Esophagus squamous epithelium (tissue), 5 donors: ENCODE measurements around the gene DARS1. TPM values are rescaled to one million over a fixed set of nuclear protein-coding genes. Genes with fewer than 3 reads are reported as not detected.
"Not testable (repeated sequence)": the region's sequence is repeated elsewhere in the genome, so short reads cannot be mapped to it uniquely, and the experiment has no call there.

Experiments used
- DNase-seq: peaks from one replicate; lab custom pipeline; 2025; lab: John Stamatoyannopoulos, UW
- H3K27ac ChIP-seq, 4 donors: fragments of 200-600 bp; sonication (generic); one replicate each; pipeline ENCODE4 v1.5.1; 2016 to 2019; ENCODE audit warnings: mild to moderate bottlenecking in 1 of 4
- H3K27me3 ChIP-seq, 4 donors: fragments of 200-600 bp; sonication (generic); 1 replicate in 3 of 4; 2 replicates in 1 of 4; pipeline versions ENCODE4 v1.5.1 to v1.6.0; 2017 to 2021; ENCODE audit warnings: antibody characterized with exemption in 1 of 4
- H3K36me3 ChIP-seq, 3 donors: fragments of 200-600 bp; sonication (generic); one replicate each; pipeline ENCODE4 v1.5.1; 2016 to 2019
- H3K4me1 ChIP-seq, 3 donors: fragments of 200-600 bp; sonication (generic); one replicate each; pipeline ENCODE4 v1.5.1; 2017 to 2019
- H3K4me3 ChIP-seq, 4 donors: fragments of 200-600 bp; sonication (generic); 1 replicate in 3 of 4; 2 replicates in 1 of 4; pipeline ENCODE4 v1.5.1; 2016 to 2019; ENCODE audit warnings: mild to moderate bottlenecking in 2 of 4, moderate library complexity in 1 of 4
- H3K9me3 ChIP-seq, 3 donors: fragments of 200-600 bp; sonication (generic); one replicate each; pipeline ENCODE4 v1.5.1; 2016 to 2019
- POLR2A ChIP-seq, 4 donors: fragments of 450-650 bp; IDR thresholded peaks; one replicate each; pipeline ENCODE4 v1.6.1; 2017; ENCODE audit warnings: antibody characterized with exemption in 4 of 4, mild to moderate bottlenecking in 4 of 4, moderate library complexity in 3 of 4
- WGBS, 2 donors: methylation state at CpG; one replicate each; pipeline ENCODE4 v1.1.5; 2018; 5-methylcytosine and 5-hydroxymethylcytosine counted together
- intact Hi-C: fragments of 100-400 bp; cut with DNase I; formaldehyde crosslinking; loops from one replicate; pipeline ENCODE4 v1.15.0; 2022
- total RNA-seq, 4 donors: library from RNA; depleted of rRNA; stranded (reverse); fragments of >200 nt; gene quantifications; one replicate each; pipeline ENCODE4 v1.1.0, GENCODE V29; 2016
- TF ChIP-seq, protein P1 (sequence below), 6 experiments: fragments of 450-650 bp in 4 of 6; fragments of 200-600 bp in 2 of 6; sonication (generic) in 2 of 6; IDR thresholded peaks; one replicate each; pipeline ENCODE4 v1.5.1; 2016 to 2019; ENCODE audit warnings: antibody characterized with exemption in 6 of 6, mild to moderate bottlenecking in 4 of 6, moderate library complexity in 4 of 6
- donor health status: DM: yes; HTN: yes; CAD: no.

DARS1 gene
- total RNA-seq, 4 donors from 2014 or later: 38.4 to 104 (median 84.3) TPM

DNA sequence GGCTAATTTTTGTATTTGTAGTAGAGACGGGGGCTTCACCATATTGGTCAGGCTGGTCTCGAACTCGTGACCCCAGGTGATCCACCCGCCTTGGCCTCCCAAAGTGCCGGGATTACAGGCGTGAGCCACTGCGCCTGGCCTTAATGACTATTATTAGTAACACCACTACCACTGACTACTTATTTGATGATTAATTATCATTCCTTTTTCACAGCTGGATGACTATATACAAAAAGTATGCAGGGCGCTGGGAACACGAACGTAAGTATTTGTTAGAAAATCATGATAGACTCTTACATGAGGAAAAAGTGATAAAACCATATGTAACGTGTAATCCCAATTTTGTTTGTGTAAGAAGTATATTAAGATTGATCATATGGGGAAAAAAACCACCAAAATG is 21.6 kb downstream of the DARS1 start:
- H3K9me3 ChIP-seq: no peaks in the 10 kb centered on the region
- H3K4me1 ChIP-seq: peaks cover 0 to 41% (median 0%) of the 10 kb centered on the region in 3 donors
- WGBS, 2 donors: 66 to 74% methylated on average over 9 to 11 of the region's 11 CpGs
- H3K27me3 ChIP-seq: no peaks in the 10 kb centered on the region
- intact Hi-C loops: no loop called here
- no peak for DNase-seq
- no peak overlapping the region for H3K4me3 ChIP-seq
- H3K27ac ChIP-seq: no peak overlapping the region
- peaks cover 0 to 49% (median 0%) of the 10 kb centered on the region in 3 donors for H3K36me3 ChIP-seq
- TF ChIP-seq, protein P1, sequence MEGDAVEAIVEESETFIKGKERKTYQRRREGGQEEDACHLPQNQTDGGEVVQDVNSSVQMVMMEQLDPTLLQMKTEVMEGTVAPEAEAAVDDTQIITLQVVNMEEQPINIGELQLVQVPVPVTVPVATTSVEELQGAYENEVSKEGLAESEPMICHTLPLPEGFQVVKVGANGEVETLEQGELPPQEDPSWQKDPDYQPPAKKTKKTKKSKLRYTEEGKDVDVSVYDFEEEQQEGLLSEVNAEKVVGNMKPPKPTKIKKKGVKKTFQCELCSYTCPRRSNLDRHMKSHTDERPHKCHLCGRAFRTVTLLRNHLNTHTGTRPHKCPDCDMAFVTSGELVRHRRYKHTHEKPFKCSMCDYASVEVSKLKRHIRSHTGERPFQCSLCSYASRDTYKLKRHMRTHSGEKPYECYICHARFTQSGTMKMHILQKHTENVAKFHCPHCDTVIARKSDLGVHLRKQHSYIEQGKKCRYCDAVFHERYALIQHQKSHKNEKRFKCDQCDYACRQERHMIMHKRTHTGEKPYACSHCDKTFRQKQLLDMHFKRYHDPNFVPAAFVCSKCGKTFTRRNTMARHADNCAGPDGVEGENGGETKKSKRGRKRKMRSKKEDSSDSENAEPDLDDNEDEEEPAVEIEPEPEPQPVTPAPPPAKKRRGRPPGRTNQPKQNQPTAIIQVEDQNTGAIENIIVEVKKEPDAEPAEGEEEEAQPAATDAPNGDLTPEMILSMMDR (IDR thresholded peaks at IDR 0.05): no peak
- no peak for TF ChIP-seq POLR2A (IDR thresholded peaks at IDR 0.05)

DNA sequence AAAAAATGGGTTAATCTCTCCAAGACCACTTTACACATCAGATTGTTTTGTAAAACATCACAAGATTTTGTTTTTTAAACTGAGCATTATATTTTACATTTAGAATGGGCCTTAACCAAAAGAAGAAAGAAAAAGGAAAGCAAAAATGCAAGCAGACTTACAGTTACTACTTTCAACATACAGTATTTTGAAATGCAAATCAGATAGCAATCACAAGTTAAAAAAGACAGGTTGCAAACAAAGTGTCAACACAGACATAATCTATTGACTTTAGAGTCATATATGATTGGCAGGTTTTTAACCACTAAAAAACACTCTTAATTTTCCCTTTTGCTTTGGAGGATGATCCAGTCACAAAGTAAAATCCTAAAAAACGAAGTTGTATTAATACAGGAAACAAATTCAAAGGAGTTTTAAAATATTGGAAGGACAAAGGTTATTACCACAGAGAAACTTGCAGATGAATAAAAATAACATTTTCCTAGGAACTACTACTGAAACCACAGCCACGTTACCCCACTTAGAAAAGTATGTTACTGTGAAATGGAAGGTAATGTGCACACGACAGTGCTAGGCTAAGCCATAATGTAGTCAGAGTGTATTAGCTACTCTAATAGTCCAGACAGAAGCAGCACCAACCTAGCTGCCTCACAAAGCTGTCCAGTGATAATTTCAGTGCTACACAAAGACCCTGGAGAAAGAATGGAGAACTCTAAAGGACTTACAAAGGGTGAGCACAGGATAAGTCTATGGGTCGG is 22.9 kb downstream of the DARS1 start:
- Histone ChIP-seq H3K4me1 (peaks cover 0 to 41% (median 0%) of the 10 kb centered on the region in 3 donors), H3K4me3 (no peak overlapping the region), H3K27ac (no peak overlapping the region), H3K36me3 (peaks cover 0 to 37% (median 0%) of the 10 kb centered on the region in 3 donors), H3K27me3 (no peaks in the 10 kb centered on the region), H3K9me3 (no peaks in the 10 kb centered on the region)
- DNase-seq: no peak
- TF ChIP-seq POLR2A (IDR thresholded peaks at IDR 0.05): no peak
- TF ChIP-seq, protein P1 (IDR thresholded peaks at IDR 0.05): no peak
- WGBS, 2 donors: 62 to 64% methylated on average over 4 of the region's 4 CpGs
- intact Hi-C loops: no loop called here

DNA sequence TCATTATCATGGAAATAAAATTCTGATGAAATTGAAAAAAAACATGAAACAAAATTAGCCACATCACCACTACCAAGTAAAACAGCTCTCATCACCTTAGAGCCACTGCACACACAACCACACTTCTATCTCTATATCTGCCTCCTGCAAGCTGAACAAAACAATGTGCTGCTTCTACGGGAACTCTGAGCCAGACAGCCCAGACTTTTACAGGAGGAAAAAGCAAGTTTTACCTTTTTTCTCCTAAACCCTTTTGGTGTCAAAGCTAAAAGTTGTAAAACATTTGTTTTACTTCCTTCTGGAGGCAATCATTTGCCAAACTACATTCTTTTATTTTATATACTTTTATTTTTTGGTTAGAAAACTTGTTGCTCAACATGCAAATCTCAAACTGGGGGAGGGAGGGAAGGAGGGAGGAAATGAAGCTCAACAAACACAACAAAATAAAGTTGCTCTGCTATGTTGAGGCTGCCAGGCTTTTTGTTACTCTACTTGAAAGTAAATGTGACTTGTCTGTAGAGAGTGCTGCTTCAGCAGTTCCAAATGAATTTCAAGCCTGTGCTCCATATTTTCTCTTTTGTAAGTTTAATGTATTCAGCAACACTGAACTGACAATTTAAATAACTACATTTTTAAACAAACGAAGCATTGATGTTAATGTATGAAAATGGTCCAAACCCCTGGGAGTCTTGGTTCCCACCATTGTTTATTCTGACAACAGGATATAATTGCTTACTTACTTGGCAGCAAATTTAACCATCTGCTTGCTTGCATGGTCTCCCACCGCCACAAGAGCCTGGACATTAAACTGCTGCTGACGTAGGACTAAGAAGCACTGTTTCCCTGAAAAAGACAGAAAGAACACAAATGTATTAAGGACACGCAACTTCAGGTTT is 24.5 kb downstream of the DARS1 start:
- DNase-seq: no peak
- Histone ChIP-seq H3K9me3 (no peaks in the 10 kb centered on the region), H3K4me1 (peaks cover 0 to 41% (median 0%) of the 10 kb centered on the region in 3 donors), H3K27me3 (no peaks in the 10 kb centered on the region), H3K27ac (peak overlapping the region in 1 of 4 donors; percentile 36), H3K36me3 (peaks cover 0 to 41% (median 0%) of the 10 kb centered on the region in 3 donors), H3K4me3 (no peak overlapping the region)
- intact Hi-C loops: no loop called here
- no peak for TF ChIP-seq POLR2A (IDR thresholded peaks at IDR 0.05)
- TF ChIP-seq, protein P1 (IDR thresholded peaks at IDR 0.05): no peak
- WGBS, 2 donors: 64 to 77% methylated on average over 5 of the region's 5 CpGs

DNA sequence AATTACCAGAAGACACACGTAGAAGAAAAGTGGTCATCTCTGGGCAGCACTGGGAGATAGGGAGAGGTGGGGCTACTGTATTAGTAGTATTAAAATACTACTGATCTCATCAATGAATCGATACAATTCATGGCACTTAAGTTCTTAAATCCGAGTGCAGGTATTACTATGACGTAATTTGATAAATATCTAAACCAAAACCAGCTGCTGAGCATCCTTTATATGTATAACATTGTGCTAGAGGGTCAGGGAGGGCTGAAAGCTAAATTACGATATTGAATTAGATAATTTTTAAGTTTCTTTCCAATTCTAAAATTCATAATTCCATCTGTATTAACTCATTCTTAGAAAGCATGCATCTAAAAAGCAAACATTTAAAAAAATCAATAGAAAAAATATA is 25.3 kb downstream of the DARS1 start:
- H3K4me1 ChIP-seq: peaks cover 0 to 37% (median 0%) of the 10 kb centered on the region in 3 donors
- no peak overlapping the region for H3K4me3 ChIP-seq
- intact Hi-C loops: no loop called here
- TF ChIP-seq, protein P1 (IDR thresholded peaks at IDR 0.05): no peak
- no peak for TF ChIP-seq POLR2A (IDR thresholded peaks at IDR 0.05)
- H3K27ac ChIP-seq: no peak overlapping the region
- no peaks in the 10 kb centered on the region for H3K27me3 ChIP-seq
- WGBS, 2 donors: 88 to 90% methylated on average over 5 of the region's 5 CpGs
- H3K9me3 ChIP-seq: no peaks in the 10 kb centered on the region
- no peak for DNase-seq
- H3K36me3 ChIP-seq: peaks cover 0 to 44% (median 0%) of the 10 kb centered on the region in 3 donors

DNA sequence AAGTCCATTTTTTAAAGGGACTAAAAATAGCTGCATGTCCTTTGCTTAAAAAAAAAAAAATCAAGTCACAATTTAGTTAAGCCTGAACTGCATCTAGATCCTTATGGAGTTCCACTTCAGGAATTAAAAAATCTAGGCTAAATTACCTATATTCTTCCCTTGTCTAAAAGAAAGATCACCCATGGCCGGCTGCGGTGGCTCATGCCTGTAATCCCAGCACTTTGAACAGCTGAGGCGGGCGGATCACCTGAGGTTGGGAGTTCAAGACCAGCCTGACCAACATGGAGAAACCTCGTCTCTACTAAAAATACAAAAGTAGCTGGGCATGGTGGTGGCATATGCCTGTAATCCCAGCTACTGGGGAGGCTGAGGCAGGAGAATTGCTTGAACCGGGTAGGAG is 26.5 kb downstream of the DARS1 start:
- 89 to 97% methylated on average over 3 to 6 of the region's 6 CpGs for WGBS, 2 donors
- H3K9me3 ChIP-seq, H3K4me3 ChIP-seq, H3K27me3 ChIP-seq, intact Hi-C loops, H3K27ac ChIP-seq, DNase-seq: not testable (repeated sequence)
- Histone ChIP-seq H3K36me3 (peaks cover 0 to 44% (median 0%) of the 10 kb centered on the region in 3 donors), H3K4me1 (peaks cover 0 to 27% (median 0%) of the 10 kb centered on the region in 3 donors)
